Upper lobe of left lung (tissue), 4 donors: ENCODE results near the gene ESRRG.

Experiments
- CTCF ChIP-seq, 6 experiments: fragments of 450-650 bp in 4 of 6; fragments of 200-600 bp in 2 of 6; sonication (generic) in 2 of 6; IDR thresholded peaks; one replicate each; pipeline ENCODE4 v1.5.1; 2016 to 2019; ENCODE audit warnings: antibody characterized with exemption in 6 of 6
- EP300 ChIP-seq, 4 donors: sonication (generic); formaldehyde crosslinking; IDR thresholded peaks; one replicate each; pipeline ENCODE4 v1.5.1; 2017; ENCODE audit warnings: antibody characterized with exemption in 4 of 4, control low read depth in 2 of 4
- POLR2A ChIP-seq, 4 donors: fragments of 450-650 bp; IDR thresholded peaks; one replicate each; pipeline ENCODE4 v1.5.1; 2016 to 2017; ENCODE audit warnings: antibody characterized with exemption in 4 of 4, mild to moderate bottlenecking in 2 of 4
- POLR2AphosphoS5 ChIP-seq, 2 donors: sonication (generic); formaldehyde crosslinking; IDR thresholded peaks; one replicate each; pipeline ENCODE4 v1.5.1; 2017; ENCODE audit warnings: antibody characterized with exemption in 2 of 2

DNA sequence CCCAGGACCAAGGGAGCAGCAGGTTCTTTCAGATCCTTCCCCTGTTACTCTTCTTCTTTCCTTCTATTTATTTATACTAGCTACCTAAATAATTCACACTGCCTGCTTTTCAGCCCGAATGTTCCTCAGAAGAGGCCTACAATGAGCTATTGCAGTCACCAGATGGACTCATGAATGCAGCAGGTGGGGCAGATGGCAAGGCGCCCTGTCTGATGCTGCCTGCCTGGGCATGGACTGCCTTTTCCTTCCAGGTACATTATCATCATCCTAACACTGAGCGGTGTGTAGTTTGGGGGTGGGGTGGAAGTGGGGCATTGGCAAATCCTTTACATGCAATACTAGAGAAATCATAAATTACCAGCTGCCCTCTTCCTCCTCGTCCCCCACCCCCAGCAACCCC lies 17.6 kb downstream of the ESRRG start:
- TF ChIP-seq CTCF (IDR thresholded peaks at IDR 0.05) (no peak), POLR2A (IDR thresholded peaks at IDR 0.05) (no peak), POLR2AphosphoS5 (IDR thresholded peaks at IDR 0.05) (no peak), EP300 (IDR thresholded peaks at IDR 0.05) (no peak)
